GM18526 (cell line): ENCODE data around the gene CUL9.

ENCODE experiments used
- POLR2A ChIP-seq: IDR thresholded peaks from 3 replicates; pipeline ENCODE4 v1.6.1; 2011; ENCODE audit not compliant: insufficient read length; ENCODE audit errors: extremely low read depth

Gene CUL9

GRCh38 chr6:43250992-43251373 lies 69.0 kb downstream of the CUL9 start:
- no peak for TF ChIP-seq POLR2A

- TF ChIP-seq POLR2A, result no peak
Measured at GRCh38 chr6:43253401-43253800, 71.4 kb downstream of the CUL9 start.

GRCh38 chr6:43254138-43254817 lies 72.3 kb downstream of the CUL9 start:
- TF ChIP-seq POLR2A, result no peak

- TF ChIP-seq POLR2A, result no peak
Measured at GRCh38 chr6:43254846-43255245, 72.8 kb downstream of the CUL9 start.

- TF ChIP-seq POLR2A, result no peak
Measured at GRCh38 chr6:43255408-43256054, 73.5 kb downstream of the CUL9 start.

GRCh38 chr6:43256670-43257366 lies 74.8 kb downstream of the CUL9 start:
- no peak for TF ChIP-seq POLR2A

GRCh38 chr6:43257367-43258145 lies 75.6 kb downstream of the CUL9 start:
- TF ChIP-seq POLR2A, result no peak

GRCh38 chr6:43258180-43258579 lies 76.2 kb downstream of the CUL9 start:
- no peak for TF ChIP-seq POLR2A

- no peak for TF ChIP-seq POLR2A
Measured at GRCh38 chr6:43258807-43259686, 77.1 kb downstream of the CUL9 start.

DNA sequence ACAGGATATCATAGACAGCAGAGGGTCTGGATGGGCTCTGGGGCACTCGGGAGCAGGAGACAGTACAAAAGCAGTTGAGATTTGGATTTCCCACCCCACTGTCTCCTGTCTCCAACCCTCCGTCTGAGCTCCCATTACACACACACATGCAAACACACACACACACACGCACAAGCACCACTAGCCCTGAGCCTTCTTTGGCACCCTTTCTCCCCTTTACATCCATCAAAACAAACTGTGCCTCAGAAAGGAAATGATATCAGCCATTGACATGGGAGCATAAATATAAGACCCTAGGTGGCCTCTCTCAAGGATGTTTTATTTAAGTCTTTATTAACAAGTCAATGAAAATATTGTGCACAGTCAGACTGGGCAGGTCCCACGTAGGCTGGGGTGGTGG lies 78.8 kb downstream of the CUL9 start:
- TF ChIP-seq POLR2A, result no peak

DNA sequence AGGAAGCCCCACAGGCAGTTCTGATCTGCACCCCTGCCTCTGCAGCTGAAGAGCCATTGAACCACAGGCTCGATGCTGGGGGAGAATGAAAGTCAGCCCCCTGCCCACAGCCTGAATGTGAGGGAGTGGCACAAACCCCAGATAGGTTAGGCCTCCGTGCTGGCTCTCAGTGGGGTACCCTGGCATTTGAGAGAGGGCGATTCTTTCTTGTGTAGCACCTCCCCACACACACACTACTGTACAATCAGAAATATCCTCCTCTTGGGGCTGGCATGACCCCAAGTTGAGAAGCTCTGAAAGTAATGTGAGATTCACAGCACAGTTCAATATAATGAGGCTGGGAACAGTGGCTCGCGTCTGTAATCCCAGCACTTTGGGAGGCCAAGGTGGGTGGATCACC lies 79.2 kb downstream of the CUL9 start:
- TF ChIP-seq POLR2A, result no peak

DNA sequence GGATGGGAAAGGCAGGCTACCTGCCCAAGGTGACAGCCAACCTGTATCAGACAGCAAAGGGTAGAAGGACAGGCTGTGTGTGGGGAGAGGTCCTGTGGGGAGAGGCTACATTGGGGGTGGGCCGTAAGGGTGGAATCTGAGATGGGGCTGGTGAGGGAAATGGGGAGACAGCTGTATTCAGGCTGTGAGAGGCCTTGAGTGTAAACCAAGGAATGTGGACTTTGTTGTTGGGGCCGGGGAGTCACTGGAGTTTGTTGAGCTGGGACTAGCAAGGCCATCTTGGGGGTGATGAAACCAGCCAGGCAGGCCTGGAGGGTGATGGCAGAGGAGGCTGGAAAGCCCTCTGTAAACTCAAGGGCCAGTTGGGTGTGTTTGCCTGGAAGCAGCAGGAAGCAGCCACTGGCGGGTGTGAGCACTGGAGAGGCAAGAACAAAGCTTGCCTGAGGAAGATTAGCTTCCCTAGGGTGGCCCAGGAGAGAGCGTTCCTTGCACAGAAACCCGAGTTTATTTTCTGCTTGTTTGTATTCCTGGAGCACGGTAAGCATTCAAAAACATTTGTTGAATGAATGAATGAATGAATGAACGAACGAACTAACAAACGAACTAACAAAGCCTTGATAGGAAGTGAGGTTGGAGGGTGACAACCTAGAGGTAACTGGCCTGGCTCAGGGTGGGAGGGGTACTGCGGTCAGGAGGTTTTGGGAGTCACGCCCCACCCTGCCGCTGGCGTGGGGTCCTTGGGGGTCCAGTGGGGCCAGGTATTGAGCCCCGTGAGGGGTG lies 80.2 kb downstream of the CUL9 start:
- no peak for TF ChIP-seq POLR2A

DNA sequence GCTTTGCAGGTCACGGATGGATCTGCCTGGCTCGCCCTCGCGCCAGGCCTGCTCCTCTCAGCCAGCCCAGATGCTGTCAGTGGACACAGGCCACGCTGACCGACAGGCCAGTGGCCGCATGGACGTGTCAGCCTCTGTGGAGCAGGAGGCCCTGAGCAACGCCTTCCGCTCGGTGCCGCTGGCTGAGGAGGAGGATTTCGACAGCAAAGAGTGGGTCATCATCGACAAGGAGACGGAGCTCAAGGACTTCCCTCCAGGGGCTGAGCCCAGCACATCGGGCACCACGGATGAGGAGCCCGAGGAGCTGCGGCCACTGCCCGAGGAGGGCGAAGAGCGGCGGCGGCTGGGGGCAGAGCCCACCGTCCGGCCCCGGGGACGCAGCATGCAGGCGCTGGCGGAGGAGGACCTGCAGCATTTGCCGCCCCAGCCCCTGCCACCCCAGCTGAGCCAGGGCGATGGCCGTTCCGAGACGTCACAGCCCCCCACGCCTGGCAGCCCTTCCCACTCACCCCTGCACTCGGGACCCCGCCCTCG lies 80.9 kb downstream of the CUL9 start:
- TF ChIP-seq POLR2A, result no peak
